Astrocyte (in vitro differentiated cells and primary cell): ENCODE measurements around the gene VDAC1.

Experiments
- CTCF ChIP-seq: IDR thresholded peaks from 2 replicates; pipeline ENCODE4 v1.5.1; 2011; ENCODE audit warnings: low read depth, mild to moderate bottlenecking, inconsistent platforms, low read length, moderate library complexity; ENCODE audit not compliant: insufficient read depth
- EZH2 ChIP-seq: IDR thresholded peaks from 2 replicates; pipeline ENCODE4 v1.6.1; 2012; ENCODE audit warnings: mild to moderate bottlenecking, low read length, inconsistent platforms; ENCODE audit not compliant: insufficient read depth

GRCh38 chr5:133994990-133995333, 9.8 kb downstream of the VDAC1 start:
- TF ChIP-seq CTCF (no peak), EZH2 (no peak)
